Measurements from ENCODE around the gene TANGO6.

TANGO6 gene

GRCh38 chr16:68960910-68961309 is 117.6 kb downstream of the TANGO6 start:
- in situ Hi-C loops (cut with HindIII; ENCODE audit: low sequenced_read_pairs) = no loop called here

DNA sequence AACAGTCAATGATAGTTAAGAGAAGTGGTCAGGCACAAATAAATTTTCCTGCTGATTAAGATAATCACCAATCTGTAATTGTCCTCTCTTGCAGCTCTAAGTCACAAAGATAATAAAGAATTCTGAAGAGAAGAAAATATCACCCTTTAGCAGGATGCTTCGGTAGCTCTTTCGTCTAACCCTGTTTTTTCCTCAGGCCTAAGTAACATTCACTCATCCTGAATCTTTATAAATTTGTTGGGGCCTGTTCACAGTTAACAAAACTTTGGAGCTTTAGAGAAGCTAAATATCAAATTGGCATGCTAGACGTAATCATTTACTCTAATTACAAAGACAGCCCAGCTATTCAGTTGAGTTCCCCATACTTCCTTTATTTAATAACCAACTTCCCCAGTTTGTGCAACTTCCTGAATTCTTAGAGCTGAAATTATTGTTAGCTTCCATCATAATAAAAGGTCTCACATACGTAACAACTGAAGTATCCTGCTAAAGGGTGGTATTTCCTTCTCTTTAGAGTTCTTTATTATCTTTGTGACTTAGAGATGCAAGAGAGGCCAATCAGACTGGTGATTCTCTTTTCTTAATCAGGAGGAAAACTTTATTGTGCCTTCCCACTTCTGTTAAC is 118.6 kb downstream of the TANGO6 start:
- in situ Hi-C loops (cut with HindIII; ENCODE audit: low sequenced_read_pairs) = no loop called here

GRCh38 chr16:68969338-68969737 is 126.0 kb downstream of the TANGO6 start:
- in situ Hi-C loops (cut with HindIII; ENCODE audit: low sequenced_read_pairs) = no loop called here

DNA sequence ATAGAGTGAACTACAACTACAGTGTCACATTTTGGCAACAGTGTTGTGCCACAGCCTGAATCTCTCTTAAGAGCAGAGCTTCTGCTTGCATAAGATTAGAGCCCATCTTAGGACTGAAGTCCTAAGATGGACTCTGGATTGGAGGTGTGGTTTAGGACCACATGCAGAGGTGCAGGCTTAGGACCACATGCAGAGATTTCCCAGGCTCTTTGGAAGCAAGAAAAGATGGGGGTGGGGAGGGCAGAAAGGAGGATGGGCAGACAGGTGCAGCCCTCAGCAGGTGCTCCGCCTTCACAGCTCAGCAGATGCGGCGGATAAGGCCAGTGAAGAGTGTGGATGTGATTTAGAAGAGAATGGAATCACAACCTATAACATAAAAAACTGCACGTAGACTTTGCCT is 128.7 kb downstream of the TANGO6 start:
- in situ Hi-C loops (cut with HindIII; ENCODE audit: low sequenced_read_pairs) = loop anchor here (10.0 kb wide), 1 partner anchor 63 kb away; no protein-coding TSS in a partner anchor

GRCh38 chr16:68972720-68973119 is 129.4 kb downstream of the TANGO6 start:
- in situ Hi-C loops (cut with HindIII; ENCODE audit: low sequenced_read_pairs) = loop anchor here (10.0 kb wide), 1 partner anchor 62 kb away; no protein-coding TSS in a partner anchor

DNA sequence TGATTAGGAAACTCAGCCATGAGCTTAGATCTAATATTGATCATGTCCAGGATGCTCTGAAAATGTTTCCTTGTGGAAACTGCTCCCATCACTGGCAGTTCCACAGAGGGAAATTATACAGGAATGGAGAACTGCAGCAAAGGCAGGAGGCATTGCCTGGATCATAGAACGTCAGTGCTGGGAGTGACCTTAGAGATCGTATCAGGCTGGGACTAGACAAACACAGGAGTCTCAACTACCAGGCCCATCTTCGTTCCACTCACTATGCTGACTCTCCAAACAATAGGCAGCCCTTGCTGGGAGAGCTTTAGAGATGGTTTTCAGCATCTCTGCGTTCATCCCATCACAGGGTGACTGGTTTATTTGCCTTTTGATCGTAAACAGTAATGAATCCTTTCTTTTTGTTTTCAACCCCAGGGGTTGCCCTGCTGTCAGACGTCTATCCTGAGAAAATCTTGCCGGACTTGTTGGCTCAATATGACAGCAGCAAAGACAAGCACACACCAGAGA is 130.3 kb downstream of the TANGO6 start:
- in situ Hi-C loops (cut with HindIII; ENCODE audit: low sequenced_read_pairs) = loop anchor here (10.0 kb wide), 1 partner anchor 61 kb away; no protein-coding TSS in a partner anchor

GRCh38 chr16:68978303-68978954 is 135.1 kb downstream of the TANGO6 start:
- in situ Hi-C loops (cut with HindIII; ENCODE audit: low sequenced_read_pairs) = loop anchor here (10.0 kb wide), 1 partner anchor 56 kb away; no protein-coding TSS in a partner anchor

DNA sequence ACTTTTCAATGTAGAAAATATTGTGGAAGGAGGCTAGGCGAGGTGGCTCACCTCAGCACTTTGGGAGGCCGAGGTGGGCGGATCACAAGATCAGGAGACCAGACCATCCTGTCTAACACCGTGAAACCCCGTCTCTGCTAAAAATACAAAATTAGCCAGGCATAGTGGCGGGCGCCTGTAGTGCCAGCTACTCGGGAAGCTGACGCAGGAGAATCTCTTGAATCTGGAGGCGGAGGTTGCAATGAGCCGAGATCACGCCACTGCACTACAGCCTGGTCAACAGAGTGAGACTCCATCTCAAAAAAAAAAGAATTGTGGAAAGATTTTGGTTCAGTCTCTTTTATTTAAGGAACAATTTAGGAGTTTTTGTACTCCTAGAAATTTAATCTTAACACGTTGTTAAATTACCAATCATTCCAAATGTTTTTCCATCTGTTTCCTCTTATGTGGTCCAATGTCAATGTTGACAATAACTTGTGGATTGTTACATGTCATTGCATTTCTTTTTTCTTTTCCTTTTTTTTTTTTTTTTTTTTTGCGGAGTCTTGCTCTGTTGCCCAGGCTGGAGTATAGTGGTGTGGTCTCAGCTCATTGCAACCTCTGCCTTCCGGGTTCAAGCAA is 137.5 kb downstream of the TANGO6 start:
- in situ Hi-C loops (cut with HindIII; ENCODE audit: low sequenced_read_pairs) = no loop called here

GRCh38 chr16:68981971-68982370 is 138.6 kb downstream of the TANGO6 start:
- in situ Hi-C loops (cut with HindIII; ENCODE audit: low sequenced_read_pairs) = no loop called here

GRCh38 chr16:68984467-68984866 is 141.1 kb downstream of the TANGO6 start:
- in situ Hi-C loops (cut with HindIII; ENCODE audit: low sequenced_read_pairs) = no loop called here

DNA sequence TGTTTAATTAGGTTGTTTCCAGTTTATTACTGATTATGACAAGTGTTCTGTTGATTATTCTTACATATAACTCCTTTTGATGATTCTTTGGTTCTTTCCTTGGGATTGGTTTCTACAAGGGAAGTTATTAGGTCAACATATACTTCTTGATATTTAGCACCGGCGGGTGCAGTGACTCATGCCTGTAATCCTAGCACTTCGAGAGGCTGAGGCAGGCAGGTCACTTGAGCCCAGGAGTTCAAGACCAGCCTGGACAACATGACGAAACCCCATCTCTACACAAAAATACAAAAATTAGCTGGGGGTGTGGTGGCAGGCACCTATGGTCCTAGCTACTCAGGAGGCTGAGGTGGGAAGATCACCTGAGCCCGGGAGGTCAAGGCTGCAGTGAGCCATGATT is 141.9 kb downstream of the TANGO6 start:
- in situ Hi-C loops (cut with HindIII; ENCODE audit: low sequenced_read_pairs) = no loop called here

GRCh38 chr16:68985855-68986254 is 142.5 kb downstream of the TANGO6 start:
- in situ Hi-C loops (cut with HindIII; ENCODE audit: low sequenced_read_pairs) = no loop called here

DNA sequence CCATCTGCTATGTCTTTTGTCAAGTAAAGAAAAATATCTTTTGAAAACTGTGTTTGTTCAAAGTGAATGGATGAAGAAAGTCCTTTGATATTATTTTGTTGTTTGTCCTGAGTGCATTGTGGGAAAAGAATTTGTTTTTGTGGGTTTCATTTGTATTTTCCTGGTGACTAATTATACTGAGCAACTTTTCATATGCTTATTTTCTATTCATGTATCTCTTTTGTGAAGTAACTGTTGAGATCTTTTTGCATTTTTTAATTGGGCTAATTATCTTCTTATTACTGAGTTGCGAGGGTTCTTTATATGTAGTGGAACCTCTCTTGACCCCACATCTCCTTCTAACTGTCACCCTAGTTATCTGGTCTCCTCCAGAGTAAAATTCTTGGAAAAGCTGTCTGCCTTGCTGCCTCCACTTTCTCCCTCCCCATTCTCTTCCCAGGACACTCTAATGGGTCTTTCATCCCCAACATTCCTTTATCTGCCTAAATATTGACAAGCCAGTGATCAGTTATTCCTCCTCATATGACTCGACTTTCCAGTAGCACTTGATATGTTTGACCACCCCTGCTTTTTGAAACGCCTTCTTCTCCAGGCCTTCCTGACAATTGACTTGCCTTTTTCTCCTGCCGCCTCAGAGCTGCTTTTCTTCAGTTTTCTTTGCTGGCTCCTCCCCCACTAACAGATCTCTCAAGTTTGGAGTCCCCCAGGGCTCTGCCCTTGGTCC is 144.6 kb downstream of the TANGO6 start:
- in situ Hi-C loops (cut with HindIII; ENCODE audit: low sequenced_read_pairs) = no loop called here

GRCh38 chr16:68990172-68990845 is 147.0 kb downstream of the TANGO6 start:
- in situ Hi-C loops (cut with HindIII; ENCODE audit: low sequenced_read_pairs) = loop anchor here (5.0 kb wide), 3 partner anchors 62 to 97 kb away; no protein-coding TSS in a partner anchor

DNA sequence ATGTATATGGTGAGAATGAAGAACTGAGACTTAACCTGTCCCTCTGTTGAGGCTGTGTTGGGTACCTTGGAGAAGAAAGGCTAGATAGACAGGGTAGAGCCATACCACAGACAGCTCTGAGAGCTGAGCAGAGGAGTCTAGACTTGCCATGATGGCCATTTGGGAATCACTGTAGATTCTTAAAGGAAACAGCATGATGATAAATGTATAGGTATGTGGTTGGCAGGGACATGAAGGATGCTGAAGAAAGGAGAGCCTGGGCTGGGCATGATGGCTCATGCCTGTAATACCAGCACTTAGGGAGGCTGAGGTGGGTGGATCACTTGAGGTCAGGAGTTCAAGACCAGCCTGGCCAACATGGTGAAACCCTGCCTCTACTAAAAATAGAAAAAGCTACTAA is 147.7 kb downstream of the TANGO6 start:
- in situ Hi-C loops (cut with HindIII; ENCODE audit: low sequenced_read_pairs) = loop anchor here (5.0 kb wide), 3 partner anchors 61 to 96 kb away; no protein-coding TSS in a partner anchor

DNA sequence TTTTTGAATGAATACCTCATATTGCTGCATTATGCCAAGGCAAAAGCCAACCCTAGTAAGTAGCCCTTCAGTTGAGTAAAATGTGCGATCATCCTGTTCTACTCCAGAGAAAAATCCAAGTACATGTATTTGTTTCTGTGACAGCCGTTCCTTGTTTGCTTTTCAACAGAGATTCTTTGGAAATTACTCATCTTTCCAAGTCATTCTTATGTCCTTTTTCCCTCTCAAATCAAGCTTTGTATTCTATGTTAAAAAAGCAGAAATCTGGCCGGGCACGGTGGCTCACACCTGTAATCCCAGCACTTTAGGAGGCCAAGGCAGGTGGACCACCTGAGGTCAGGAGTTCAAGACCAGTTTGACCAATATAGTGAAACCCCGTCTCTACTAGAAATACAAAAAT is 149.2 kb downstream of the TANGO6 start:
- in situ Hi-C loops (cut with HindIII; ENCODE audit: low sequenced_read_pairs) = loop anchor here (5.0 kb wide), 3 partner anchors 60 to 95 kb away; no protein-coding TSS in a partner anchor

DNA sequence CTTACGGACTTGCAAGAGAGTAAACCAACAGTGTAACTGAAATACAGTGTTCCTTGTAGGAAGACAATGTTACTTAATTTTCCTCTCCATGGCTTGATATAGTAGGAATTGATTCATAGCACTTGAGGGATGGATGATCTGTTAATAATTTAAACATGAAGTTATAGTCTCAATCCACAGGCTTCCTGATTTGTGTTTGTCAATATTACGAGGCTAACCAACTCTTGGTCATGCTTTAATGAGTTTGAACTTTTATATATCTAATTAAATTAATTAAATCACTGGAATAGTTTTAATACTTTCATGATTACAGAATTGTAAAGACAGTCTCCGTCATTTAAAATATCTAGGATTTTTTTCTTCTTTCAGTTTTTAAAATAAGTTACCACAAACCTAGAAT is 150.1 kb downstream of the TANGO6 start:
- in situ Hi-C loops (cut with HindIII; ENCODE audit: low sequenced_read_pairs) = loop anchor here (5.0 kb wide), 3 partner anchors 59 to 94 kb away; no protein-coding TSS in a partner anchor

- in situ Hi-C loops (cut with HindIII; ENCODE audit: low sequenced_read_pairs) = loop anchor here (5.0 kb wide), 3 partner anchors 58 to 93 kb away; no protein-coding TSS in a partner anchor
Observed at GRCh38 chr16:68993885-68994284, 150.6 kb downstream of the TANGO6 start.

GRCh38 chr16:68994324-68994723 is 151.0 kb downstream of the TANGO6 start:
- in situ Hi-C loops (cut with HindIII; ENCODE audit: low sequenced_read_pairs) = loop anchor here (5.0 kb wide), 3 partner anchors 58 to 93 kb away; no protein-coding TSS in a partner anchor

DNA sequence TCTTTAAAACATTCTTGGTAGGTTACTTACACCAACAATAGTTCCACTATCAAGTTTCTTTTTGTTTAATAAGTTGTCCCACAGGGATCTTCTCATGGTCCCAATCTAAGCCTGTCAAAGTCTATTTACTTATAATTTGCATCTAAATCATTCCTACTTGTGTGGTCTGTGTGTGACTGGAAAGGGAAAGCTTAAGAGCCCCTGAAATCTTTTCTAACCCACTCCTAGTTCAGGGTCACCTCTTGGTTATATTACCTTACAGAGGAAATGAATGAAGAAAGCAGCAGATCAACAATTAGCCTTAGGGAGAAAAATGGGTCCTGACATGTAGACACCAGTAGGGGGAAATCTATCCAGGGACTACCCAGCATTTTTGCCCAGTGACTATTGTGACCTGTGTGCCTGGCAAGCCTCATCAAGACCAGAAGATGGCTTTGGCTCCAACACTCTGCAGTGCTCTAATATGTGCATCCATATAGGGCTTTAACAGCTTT is 151.7 kb downstream of the TANGO6 start:
- in situ Hi-C loops (cut with HindIII; ENCODE audit: low sequenced_read_pairs) = no loop called here
